Middle frontal gyrus (tissue), 1 donor: ENCODE results near the gene PSAPL1.
"Not testable (repeated sequence)": the region's sequence is repeated elsewhere in the genome, so short reads cannot be mapped to it uniquely, and the experiment has no call there.

Experiments used
- DNase-seq: peaks from one replicate; pipeline ENCODE4 v3.0.0-alpha.2; 2015; ENCODE audit warnings: low spot score; ENCODE audit errors: extremely low spot score

Gene PSAPL1

GRCh38 chr4:7458477-7458876 is 23.7 kb upstream of the PSAPL1 start:
- no peak for DNase-seq

- DNase-seq = no peak
Measured at GRCh38 chr4:7458066-7458425, 23.3 kb upstream of the PSAPL1 start.

GRCh38 chr4:7457201-7458065 is 22.7 kb upstream of the PSAPL1 start:
- DNase-seq = no peak

GRCh38 chr4:7452802-7453201 is 18.1 kb upstream of the PSAPL1 start:
- not testable (repeated sequence) for DNase-seq

GRCh38 chr4:7451800-7452199 is 17.1 kb upstream of the PSAPL1 start:
- no peak for DNase-seq

GRCh38 chr4:7451434-7451789 is 16.7 kb upstream of the PSAPL1 start:
- DNase-seq = no peak

- DNase-seq = no peak
Measured at GRCh38 chr4:7450775-7451433, 16.2 kb upstream of the PSAPL1 start.

- no peak for DNase-seq
Measured at GRCh38 chr4:7448036-7448435, 13.3 kb upstream of the PSAPL1 start.

- no peak for DNase-seq
Measured at GRCh38 chr4:7447236-7447635, 12.5 kb upstream of the PSAPL1 start.

GRCh38 chr4:7444731-7445130 is 10.0 kb upstream of the PSAPL1 start:
- DNase-seq = no peak

GRCh38 chr4:7444314-7444713 is 9.6 kb upstream of the PSAPL1 start:
- no peak for DNase-seq

GRCh38 chr4:7442574-7443162 is 7.9 kb upstream of the PSAPL1 start:
- DNase-seq = no peak

- DNase-seq = no peak
Measured at GRCh38 chr4:7441201-7441600, 6.5 kb upstream of the PSAPL1 start.

GRCh38 chr4:7439699-7440098 is 5.0 kb upstream of the PSAPL1 start:
- no peak for DNase-seq

- no peak for DNase-seq
Measured at GRCh38 chr4:7436256-7436655, 1.5 kb upstream of the PSAPL1 start.

GRCh38 chr4:7435471-7436061 is 836 bp upstream of the PSAPL1 start:
- DNase-seq = no peak

GRCh38 chr4:7434141-7434765 is 477 bp downstream of the PSAPL1 start:
- no peak for DNase-seq

GRCh38 chr4:7433376-7434140 is 1.2 kb downstream of the PSAPL1 start:
- DNase-seq = no peak

GRCh38 chr4:7432531-7433375 is 2.0 kb downstream of the PSAPL1 start:
- DNase-seq = no peak
